ENCODE results near the gene TMEM121B.

The TMEM121B gene

GRCh38 chr22:17116572-17117330 is 4.4 kb downstream of the TMEM121B start:
- TF ChIP-seq MAX (IDR thresholded peaks at IDR 0.05) (no peak), FOXM1 (IDR thresholded peaks at IDR 0.05; ENCODE audit: borderline replicate concordance, low read depth) (no peak), USF1 (IDR thresholded peaks at IDR 0.05) (no peak), YY1 (IDR thresholded peaks at IDR 0.05; ENCODE audit: low read depth) (no peak), REST (IDR thresholded peaks at IDR 0.05; ENCODE audit: low read depth) (no peak), EP300 (IDR thresholded peaks at IDR 0.05; ENCODE audit: borderline replicate concordance) (no peak)

GRCh38 chr22:17115945-17116565 is 5.1 kb downstream of the TMEM121B start:
- TF ChIP-seq TAF1 (IDR thresholded peaks at IDR 0.05; ENCODE audit: low read depth): no peak
- TF ChIP-seq TCF12 (IDR thresholded peaks at IDR 0.05; ENCODE audit: low read depth): no peak
- no peak for TF ChIP-seq TEAD4 (IDR thresholded peaks at IDR 0.05)
- TF ChIP-seq REST (IDR thresholded peaks at IDR 0.05; ENCODE audit: low read depth): no peak
- TF ChIP-seq NFIC (IDR thresholded peaks at IDR 0.05): no peak
- TF ChIP-seq EP300 (IDR thresholded peaks at IDR 0.05; ENCODE audit: borderline replicate concordance): no peak
- TF ChIP-seq MAX (IDR thresholded peaks at IDR 0.05): no peak
- TF ChIP-seq FOXM1 (IDR thresholded peaks at IDR 0.05; ENCODE audit: borderline replicate concordance, low read depth): no peak
- no peak for TF ChIP-seq CREB1 (IDR thresholded peaks at IDR 0.05; ENCODE audit: low read depth)
- no peak for TF ChIP-seq RAD21 (IDR thresholded peaks at IDR 0.05; ENCODE audit: low read depth)
- no peak for TF ChIP-seq CEBPB (IDR thresholded peaks at IDR 0.05)
- TF ChIP-seq YY1 (IDR thresholded peaks at IDR 0.05; ENCODE audit: low read depth): no peak
- TF ChIP-seq USF1 (IDR thresholded peaks at IDR 0.05): no peak
- no peak for TF ChIP-seq ZBTB7A (IDR thresholded peaks at IDR 0.05; ENCODE audit: low read depth)
- TF ChIP-seq EGR1 (IDR thresholded peaks at IDR 0.05): no peak

GRCh38 chr22:17115236-17115635 is 5.9 kb downstream of the TMEM121B start:
- TF ChIP-seq FOXM1 (IDR thresholded peaks at IDR 0.05; ENCODE audit: borderline replicate concordance, low read depth) (no peak), MAX (IDR thresholded peaks at IDR 0.05) (no peak), EP300 (IDR thresholded peaks at IDR 0.05; ENCODE audit: borderline replicate concordance) (no peak), YY1 (IDR thresholded peaks at IDR 0.05; ENCODE audit: low read depth) (no peak), TEAD4 (IDR thresholded peaks at IDR 0.05) (no peak), EGR1 (IDR thresholded peaks at IDR 0.05) (no peak), TAF1 (IDR thresholded peaks at IDR 0.05; ENCODE audit: low read depth) (no peak), CEBPB (IDR thresholded peaks at IDR 0.05) (no peak), TCF12 (IDR thresholded peaks at IDR 0.05; ENCODE audit: low read depth) (no peak), ZBTB7A (IDR thresholded peaks at IDR 0.05; ENCODE audit: low read depth) (no peak), REST (IDR thresholded peaks at IDR 0.05; ENCODE audit: low read depth) (no peak), USF1 (IDR thresholded peaks at IDR 0.05) (no peak), CREB1 (IDR thresholded peaks at IDR 0.05; ENCODE audit: low read depth) (no peak), RAD21 (IDR thresholded peaks at IDR 0.05; ENCODE audit: low read depth) (no peak), NFIC (IDR thresholded peaks at IDR 0.05) (no peak)
